B cell (primary cell): Measurements from ENCODE around the gene MTHFSD. TPM values are rescaled to one million over a fixed set of nuclear protein-coding genes. Genes with fewer than 3 reads are reported as not detected.
A peak's percentile ranks its signal among the peaks of the same experiment; 100 is the strongest.

Experiments
- ATAC-seq: fragments of 200-7000 bp; cut with Tn5 transposase; one replicate; pipeline ENCODE4 v1.10.0; 2021; ENCODE audit warnings: low read depth, mild to moderate bottlenecking, moderate number of reproducible peaks, moderate library complexity
- CTCF ChIA-PET: fragments of 350-600 bp; sonication (Branson Sonifier 250); formaldehyde crosslinking; loops from one replicate; lab custom pipeline; 2021; ENCODE audit warnings: antibody characterized with exemption, inconsistent platforms; lab: Charles Lee
- POLR2A ChIA-PET: fragments of 350-600 bp; sonication (Branson Sonifier 250); formaldehyde crosslinking; loops from one replicate; lab custom pipeline; 2021; ENCODE audit warnings: antibody characterized with exemption; lab: Charles Lee
- DNase-seq: peaks from one replicate; pipeline ENCODE4 v3.0.0; 2013
- H2AFZ ChIP-seq: 2 replicates; pipeline ENCODE4 v1.6.1; 2012; ENCODE audit warnings: mild to moderate bottlenecking, low read depth, low read length; ENCODE audit not compliant: insufficient read depth, poor library complexity, severe bottlenecking
- H3K27ac ChIP-seq, 2 donors: 1 replicate in 1 of 2; 2 replicates in 1 of 2; pipeline ENCODE4 v1.5.1; 2012 to 2013; ENCODE audit warnings: low read length in 2 of 2, mild to moderate bottlenecking in 2 of 2, moderate library complexity in 1 of 2
- H3K27me3 ChIP-seq, 4 experiments: fragments of 200-600 bp in 1 of 4; sonication (generic) in 1 of 4; replicated peaks in 1 of 4; 1 replicate in 2 of 4; 2 replicates in 2 of 4; pipeline versions ENCODE4 v1.6.1 to v1.7.0; 2013 to 2016; ENCODE audit warnings: low read length in 3 of 4, mild to moderate bottlenecking in 2 of 4, mixed read lengths in 1 of 4, moderate library complexity in 1 of 4; ENCODE audit not compliant: insufficient read depth in 4 of 4, control insufficient read depth in 3 of 4; ENCODE audit errors: control extremely low read depth in 1 of 4
- H3K36me3 ChIP-seq, 2 experiments: replicated peaks in 1 of 2; 1 replicate in 1 of 2; 2 replicates in 1 of 2; pipeline versions ENCODE4 v1.6.1 to v1.7.1; 2013; ENCODE audit warnings: low read length in 1 of 2; ENCODE audit not compliant: insufficient read depth in 2 of 2, control insufficient read depth in 1 of 2; ENCODE audit errors: control extremely low read depth in 1 of 2, extremely low read depth in 1 of 2
- H3K4me1 ChIP-seq, 2 donors: fragments of 200-600 bp in 1 of 2; sonication (generic) in 1 of 2; 1 replicate in 1 of 2; 2 replicates in 1 of 2; pipeline versions ENCODE4 v1.5.1 to v1.6.1; 2013 to 2017; ENCODE audit warnings: low read length in 2 of 2; ENCODE audit not compliant: control insufficient read depth in 2 of 2, insufficient read depth in 2 of 2
- H3K4me2 ChIP-seq: replicated peaks from 2 replicates; pipeline ENCODE3; 2012; ENCODE audit warnings: mild to moderate bottlenecking, low read depth, low read length; ENCODE audit not compliant: poor library complexity, severe bottlenecking
- H3K4me3 ChIP-seq, 5 experiments: fragments of 200-600 bp in 1 of 5; sonication (generic) in 1 of 5; 1 replicate in 3 of 5; 2 replicates in 2 of 5; pipeline versions ENCODE4 v1.5.1 to v1.7.0; 2011 to 2016; ENCODE audit warnings: low read length in 4 of 5, mild to moderate bottlenecking in 4 of 5, low read depth in 2 of 5, control low read depth in 1 of 5, moderate library complexity in 1 of 5; ENCODE audit not compliant: insufficient read depth in 1 of 5; ENCODE audit errors: control extremely low read depth in 1 of 5, extremely low read depth in 1 of 5
- H3K79me2 ChIP-seq: fragments of 200-600 bp; sonication (generic); one replicate; pipeline ENCODE4 v1.6.0; 2016; ENCODE audit warnings: low read length; ENCODE audit not compliant: control insufficient read depth, insufficient read depth
- H3K9ac ChIP-seq: fragments of 200-600 bp; sonication (generic); 2 replicates; pipeline ENCODE4 v1.6.1; 2017; ENCODE audit warnings: mild to moderate bottlenecking, low read length, moderate library complexity
- H3K9me3 ChIP-seq, 3 donors: one replicate each; pipeline versions ENCODE4 v1.6.1 to v1.7.1; 2013; ENCODE audit warnings: low read length in 2 of 3; ENCODE audit not compliant: control insufficient read depth in 2 of 3, insufficient read depth in 1 of 3; ENCODE audit errors: control extremely low read depth in 1 of 3
- H4K20me1 ChIP-seq: 2 replicates; pipeline ENCODE4 v1.6.0; 2012; ENCODE audit warnings: mild to moderate bottlenecking, low read length; ENCODE audit not compliant: insufficient read depth, control insufficient read depth, poor library complexity, severe bottlenecking
- H3K27ac Mint-ChIP-seq: one replicate; pipeline ENCODE4 v1.8.0; 2021; ENCODE audit warnings: mixed read lengths
- H3K27me3 Mint-ChIP-seq: one replicate; pipeline ENCODE4 v1.8.0; 2021; ENCODE audit warnings: mixed read lengths
- H3K4me1 Mint-ChIP-seq: one replicate; pipeline ENCODE4 v1.8.0; 2021; ENCODE audit warnings: mixed read lengths
- H3K4me3 Mint-ChIP-seq: one replicate; pipeline ENCODE4 v1.8.0; 2021; ENCODE audit warnings: mixed read lengths
- H3K9me3 Mint-ChIP-seq: one replicate; pipeline ENCODE4 v1.8.0; 2022; ENCODE audit warnings: mixed read lengths; ENCODE audit not compliant: insufficient read depth
- CTCF ChIP-seq: fragments of 200-600 bp; IDR thresholded peaks from one replicate; pipeline ENCODE4 v1.8.0; 2022; ENCODE audit warnings: antibody characterized with exemption, mild to moderate bottlenecking
- EZH2 ChIP-seq: IDR thresholded peaks from 2 replicates; pipeline ENCODE4 v1.6.1; 2012; ENCODE audit warnings: borderline replicate concordance, low read depth, mild to moderate bottlenecking, moderate library complexity, low read length; ENCODE audit not compliant: insufficient read depth, poor library complexity, severe bottlenecking
- WGBS: methylation state at CpG from one replicate; pipeline ENCODE4 v1.1.5; 2013; ENCODE audit warnings: missing lambda C conversion rate; ENCODE audit not compliant: insufficient coverage; 5-methylcytosine and 5-hydroxymethylcytosine counted together
- intact Hi-C: fragments of 100-400 bp; cut with micrococcal nuclease; formaldehyde crosslinking; loops from one replicate; pipeline ENCODE4 v1.10.0; 2022
- polyA plus RNA-seq: library from polyadenylated mRNA; depleted of rRNA; stranded (reverse); fragments of >200 nt; gene quantifications from 2 replicates; pipeline ENCODE4 v1.2.3, GENCODE V29; 2012
- total RNA-seq, 2 donors: library from RNA; stranded (reverse); fragments of 120-200 nt in 1 of 2; gene quantifications; 1 replicate in 1 of 2; 2 replicates in 1 of 2; pipeline versions ENCODE4 v1.2.3 to v1.2.4, GENCODE V29; 2013 to 2022

Gene MTHFSD
- total and polyA plus RNA-seq, 2 donors (not counting 1 experiment from before 2014, with no cell fraction given), result 21.5 to 42.0 TPM

- no peak overlapping the region for H2AFZ ChIP-seq
- intact Hi-C loops, result no loop called here
- H3K79me2 ChIP-seq, result no peaks in the 10 kb centered on the region
- no peaks in the 10 kb centered on the region for H4K20me1 ChIP-seq
- H3K27me3 Mint-ChIP-seq, result peaks cover 67% of the 10 kb centered on the region
- DNase-seq (no peak), ATAC-seq (no peak)
- H3K27ac Mint-ChIP-seq, result no peak overlapping the region
- peaks cover 0 to 92% (median 59%) of the 10 kb centered on the region in 4 experiments for H3K27me3 ChIP-seq
- ChIA-PET CTCF (interaction anchor here (1.0 kb wide), 1 partner anchor 10 kb away, joined by 3 read pairs; no protein-coding TSS in a partner anchor), POLR2A (no interaction called here)
- no peak overlapping the region for H3K4me3 ChIP-seq
- peak overlapping the region; percentile 60 for H3K4me2 ChIP-seq
- H3K4me1 ChIP-seq, result peaks cover 50 to 64% of the 10 kb centered on the region in 2 donors
- no peaks in the 10 kb centered on the region for H3K9me3 Mint-ChIP-seq
- WGBS, result 17% methylated on average over 23 of the region's 27 CpGs
- peak overlapping the region; percentile 71 for H3K4me3 Mint-ChIP-seq
- peaks cover 0 to 17% (median 0%) of the 10 kb centered on the region in 3 donors for H3K9me3 ChIP-seq
- no peak overlapping the region for H3K27ac ChIP-seq
- no peaks in the 10 kb centered on the region for H3K36me3 ChIP-seq
- peaks cover 38% of the 10 kb centered on the region for H3K4me1 Mint-ChIP-seq
- H3K9ac ChIP-seq, result no peak overlapping the region
- TF ChIP-seq EZH2 (no peak), CTCF (no peak)
Measured at GRCh38 chr16:86505899-86506864, 48.9 kb downstream of the MTHFSD start.
